Cortex of kidney (tissue), 1 donor: ENCODE measurements around the gene ZGPAT.

Experiments used
- DNase-seq: peaks from one replicate; lab custom pipeline; 2025; lab: John Stamatoyannopoulos, UW

The ZGPAT gene

DNA sequence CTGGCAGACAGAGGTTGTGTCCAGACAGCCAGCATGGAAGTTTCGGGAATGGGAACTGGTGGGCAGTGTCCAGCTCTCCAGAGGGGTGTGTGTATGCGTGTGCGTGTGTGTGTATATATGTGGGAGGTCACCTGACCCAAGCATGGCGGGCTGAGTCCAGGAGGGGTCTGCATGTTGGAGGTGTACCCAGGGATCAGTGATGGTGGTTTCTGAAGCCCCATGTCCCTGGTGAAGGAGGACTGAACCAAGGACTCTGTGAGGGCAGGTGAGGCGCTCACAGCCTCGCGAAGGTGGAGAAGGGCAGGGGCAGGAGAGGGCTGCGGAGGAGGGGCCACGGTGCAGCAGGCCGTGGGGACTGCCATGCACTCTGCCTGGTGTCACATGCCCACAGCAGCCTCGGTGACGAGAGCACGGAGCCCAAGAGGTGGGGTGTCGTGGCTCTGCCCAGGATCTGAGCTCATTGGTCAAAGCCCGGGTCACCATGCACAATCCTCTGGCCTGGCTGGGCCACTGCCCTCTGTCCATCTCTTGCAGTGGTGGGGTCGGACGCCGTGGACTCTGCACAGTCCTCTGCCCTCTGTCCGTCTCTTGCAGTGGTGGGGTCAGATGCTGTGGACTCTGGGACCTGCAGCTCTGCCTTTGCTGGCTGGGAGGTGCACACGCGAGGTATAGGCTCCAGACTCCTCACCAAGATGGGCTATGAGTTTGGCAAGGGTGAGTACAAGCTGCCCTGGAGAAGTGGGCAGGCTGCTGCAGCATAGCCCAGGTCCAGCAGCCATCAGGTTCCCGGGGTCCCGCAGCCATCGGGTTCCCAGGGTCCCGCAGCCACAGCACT lies 26.5 kb downstream of the ZGPAT start:
- DNase-seq: no peak

DNA sequence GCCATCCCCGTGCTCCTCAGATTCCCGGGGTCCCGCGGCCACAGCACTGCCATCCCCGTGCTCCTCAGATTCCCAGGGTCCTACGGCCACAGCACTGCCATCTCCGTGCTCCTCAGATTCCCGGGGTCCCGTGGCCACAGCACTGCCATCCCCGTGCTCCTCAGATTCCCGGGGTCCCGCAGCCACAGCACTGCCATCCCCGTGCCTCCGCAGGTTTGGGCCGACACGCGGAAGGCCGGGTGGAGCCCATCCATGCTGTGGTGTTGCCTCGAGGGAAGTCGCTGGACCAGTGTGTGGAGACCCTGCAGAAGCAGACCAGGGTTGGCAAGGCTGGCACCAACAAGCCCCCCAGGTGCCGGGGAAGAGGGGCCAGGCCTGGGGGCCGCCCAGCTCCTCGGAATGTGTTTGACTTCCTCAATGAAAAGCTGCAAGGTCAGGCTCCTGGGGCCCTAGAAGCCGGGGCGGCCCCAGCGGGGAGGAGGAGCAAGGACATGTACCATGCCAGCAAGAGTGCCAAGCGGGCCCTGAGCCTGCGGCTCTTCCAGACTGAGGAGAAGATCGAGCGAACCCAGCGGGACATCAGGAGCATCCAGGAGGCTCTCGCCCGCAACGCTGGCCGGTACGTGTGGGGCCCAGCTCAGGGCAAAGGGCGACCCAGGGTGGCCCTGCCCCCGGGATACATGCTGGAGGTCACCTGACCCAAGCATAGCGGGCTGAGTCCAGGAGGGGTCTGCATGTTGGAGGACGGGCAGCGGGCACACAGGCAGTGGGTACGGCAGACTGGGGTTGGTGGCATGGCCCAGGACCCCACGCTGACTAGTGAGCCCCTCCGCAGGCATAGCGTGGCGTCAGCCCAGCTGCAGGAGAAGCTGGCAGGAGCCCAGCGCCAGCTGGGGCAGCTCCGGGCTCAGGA lies 27.4 kb downstream of the ZGPAT start:
- DNase-seq: no peak

DNA sequence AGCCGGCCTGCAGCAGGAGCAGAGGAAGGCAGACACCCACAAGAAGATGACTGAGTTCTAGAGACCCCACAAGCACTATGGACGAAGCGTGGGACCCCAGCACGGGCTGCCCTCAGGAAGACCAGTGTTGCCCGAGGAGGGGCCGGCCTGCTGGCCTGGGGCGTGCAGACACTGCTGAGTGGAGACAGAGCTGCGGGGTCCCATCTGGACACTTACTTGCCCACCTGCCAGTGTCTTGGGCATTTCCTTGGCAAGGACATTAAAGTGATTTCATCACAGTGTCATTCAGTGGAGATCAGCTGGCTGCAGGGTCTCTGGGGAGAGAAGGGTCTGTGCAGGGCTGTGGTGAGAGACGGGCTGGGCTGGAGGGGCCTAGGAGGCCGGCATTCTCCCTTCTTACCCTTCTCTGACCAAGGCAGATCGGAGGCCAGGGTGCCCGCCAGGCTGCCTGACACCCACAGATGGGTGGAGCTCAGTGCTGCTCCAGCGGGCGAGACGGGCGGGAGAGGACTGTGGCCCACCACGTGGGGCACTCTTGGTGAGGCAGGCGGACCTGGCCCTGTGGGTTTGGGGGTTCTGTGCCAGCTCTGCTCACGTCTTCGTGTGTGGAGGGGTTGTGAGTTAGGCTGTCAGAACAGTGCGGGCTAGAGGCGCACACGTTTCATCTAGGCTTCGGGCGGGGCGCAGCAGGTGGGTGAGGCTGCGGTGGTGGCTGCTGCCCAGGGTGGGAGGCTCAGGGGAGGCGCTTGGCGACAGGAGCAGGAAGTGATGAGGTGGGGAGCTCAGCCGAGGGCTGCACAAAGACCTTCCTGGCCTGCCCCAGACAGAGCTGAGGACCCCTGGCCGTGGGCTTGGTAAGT lies 28.2 kb downstream of the ZGPAT start, which contains the start of gene LIME1:
Gene LIME1 (plus strand): TSS at position 806 of the 860 bp plus-strand sequence. CDS start 886 bp downstream, outside the sequence.
- no peak for DNase-seq

DNA sequence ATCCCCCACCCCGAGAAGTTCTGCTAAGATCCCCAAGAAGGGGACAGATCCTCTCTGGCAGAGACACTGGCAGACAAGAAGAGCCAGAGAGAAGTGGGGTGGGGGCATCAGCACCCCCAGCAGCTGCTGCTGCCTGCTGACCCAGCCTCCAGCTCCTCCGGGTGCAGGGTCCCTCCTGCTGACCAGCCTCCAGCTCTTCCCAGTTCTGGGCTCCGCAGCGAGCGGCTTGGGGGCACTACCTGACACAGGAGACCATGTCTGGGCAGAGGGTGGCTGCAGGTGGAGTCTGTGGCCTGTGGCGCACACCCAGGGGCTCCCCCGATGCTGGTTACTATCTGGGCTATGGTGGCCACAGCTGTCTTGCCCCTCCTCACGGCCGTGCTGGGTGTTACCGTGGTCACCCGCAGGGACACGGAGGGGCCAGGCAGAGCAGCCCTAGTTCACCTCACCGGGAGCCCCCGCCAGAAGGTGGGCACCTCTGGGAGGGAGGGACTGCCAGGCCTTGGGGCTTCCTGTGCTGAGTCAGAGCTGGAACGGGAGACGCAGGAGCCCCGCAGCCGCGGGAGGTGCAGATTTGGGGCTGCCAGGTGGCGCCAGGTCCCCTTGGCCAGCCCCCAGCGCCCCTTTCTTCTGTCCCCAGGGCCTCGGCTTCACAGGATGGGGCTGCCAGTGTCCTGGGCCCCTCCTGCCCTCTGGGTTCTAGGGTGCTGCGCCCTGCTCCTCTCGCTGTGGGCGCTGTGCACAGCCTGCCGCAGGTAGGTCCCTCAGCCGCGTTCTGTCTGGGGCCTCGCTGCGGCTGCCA lies 29.3 kb downstream of the ZGPAT start:
- DNase-seq: no peak

DNA sequence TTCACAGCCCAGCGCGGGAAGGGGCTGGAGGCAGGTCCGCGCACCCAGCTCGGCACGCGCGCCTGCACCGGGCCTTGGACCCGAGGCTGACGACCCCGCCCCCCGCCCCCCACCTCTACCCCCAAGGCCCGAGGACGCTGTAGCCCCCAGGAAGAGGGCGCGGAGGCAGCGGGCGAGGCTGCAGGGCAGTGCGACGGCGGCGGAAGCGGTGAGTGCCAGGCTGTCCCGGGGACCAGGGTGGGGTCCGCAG lies 29.8 kb downstream of the ZGPAT start:
- DNase-seq: no peak

DNA sequence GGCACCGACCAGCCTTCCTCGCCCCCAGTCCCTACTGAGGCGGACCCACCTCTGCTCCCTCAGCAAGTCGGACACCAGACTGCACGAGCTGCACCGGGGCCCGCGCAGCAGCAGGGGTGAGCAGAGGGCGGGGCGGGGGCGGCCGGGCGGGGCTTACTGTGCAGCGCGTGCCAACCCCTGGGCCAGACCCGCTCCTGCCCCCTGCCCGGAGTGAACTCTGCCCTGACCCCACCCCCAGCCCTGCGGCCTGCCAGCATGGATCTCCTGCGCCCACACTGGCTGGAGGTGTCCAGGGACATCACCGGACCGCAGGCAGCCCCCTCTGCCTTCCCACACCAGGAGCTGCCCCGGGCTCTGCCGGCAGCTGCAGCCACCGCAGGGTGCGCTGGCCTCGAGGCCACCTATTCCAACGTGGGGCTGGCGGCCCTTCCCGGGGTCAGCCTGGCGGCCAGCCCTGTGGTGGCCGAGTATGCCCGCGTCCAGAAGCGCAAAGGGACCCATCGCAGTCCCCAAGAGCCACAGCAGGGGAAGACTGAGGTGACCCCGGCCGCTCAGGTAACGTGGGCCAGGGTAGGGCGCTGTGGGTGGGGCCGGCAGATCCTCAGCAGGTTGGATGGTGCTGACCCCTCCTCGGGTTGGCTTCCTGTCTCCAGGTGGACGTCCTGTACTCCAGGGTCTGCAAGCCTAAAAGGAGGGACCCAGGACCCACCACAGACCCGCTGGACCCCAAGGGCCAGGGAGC lies 30.3 kb downstream of the ZGPAT start:
- no peak for DNase-seq

DNA sequence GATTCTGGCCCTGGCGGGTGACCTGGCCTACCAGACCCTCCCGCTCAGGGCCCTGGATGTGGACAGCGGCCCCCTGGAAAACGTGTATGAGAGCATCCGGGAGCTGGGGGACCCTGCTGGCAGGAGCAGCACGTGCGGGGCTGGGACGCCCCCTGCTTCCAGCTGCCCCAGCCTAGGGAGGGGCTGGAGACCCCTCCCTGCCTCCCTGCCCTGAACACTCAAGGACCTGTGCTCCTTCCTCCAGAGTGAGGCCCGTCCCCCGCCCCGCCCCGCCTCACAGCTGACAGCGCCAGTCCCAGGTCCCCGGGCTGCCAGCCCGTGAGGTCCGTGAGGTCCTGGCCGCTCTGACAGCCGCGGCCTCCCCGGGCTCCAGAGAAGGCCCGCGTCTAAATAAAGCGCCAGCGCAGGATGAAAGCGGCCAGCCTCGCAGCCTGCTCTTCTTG lies 30.9 kb downstream of the ZGPAT start:
- no peak for DNase-seq

DNA sequence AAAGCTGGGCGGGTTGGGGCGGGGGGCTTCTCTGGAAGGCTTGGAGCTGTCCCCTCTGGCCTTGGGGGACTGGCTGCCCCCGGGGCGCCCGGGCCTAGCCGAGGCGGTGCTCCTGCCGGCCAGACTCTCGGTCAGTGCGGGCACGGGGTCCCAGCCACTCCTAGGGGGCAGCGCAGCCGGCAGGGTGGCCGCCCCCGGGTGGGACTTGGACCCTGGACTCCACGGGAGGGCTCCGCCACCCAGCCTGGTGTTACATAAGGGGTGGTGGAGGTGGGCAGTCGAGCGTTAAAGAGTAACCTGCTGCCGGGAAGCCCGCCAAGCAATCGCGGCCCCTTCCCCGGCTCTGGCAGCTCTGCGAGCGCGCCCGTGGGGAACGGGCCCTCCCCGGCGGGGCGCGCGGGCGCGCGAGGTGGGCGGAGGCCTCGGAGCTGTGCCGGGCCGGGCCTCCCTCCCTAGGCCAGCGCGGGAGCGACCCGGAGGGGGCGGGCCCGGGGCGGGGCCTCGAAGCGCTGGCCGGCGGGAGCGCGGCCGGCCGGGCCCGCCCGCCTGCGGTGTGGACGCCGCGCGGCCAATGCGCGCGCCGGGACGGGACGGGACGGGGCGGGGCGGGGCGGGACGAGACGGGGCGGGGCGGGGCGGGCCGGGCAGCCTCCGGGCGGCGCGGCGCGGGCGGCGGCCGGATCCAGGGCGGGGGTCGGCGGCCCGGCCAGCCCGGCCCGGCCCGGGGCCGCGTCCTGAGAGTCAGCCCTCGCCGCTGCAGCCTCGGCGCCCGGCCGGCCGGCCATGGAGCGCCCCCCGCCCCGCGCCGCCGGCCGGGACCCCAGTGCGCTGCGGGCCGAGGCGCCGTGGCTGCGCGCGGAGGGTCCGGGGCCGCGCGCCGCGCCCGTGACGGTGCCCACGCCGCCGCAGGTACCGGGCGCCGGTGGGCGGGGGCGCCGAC lies 31.6 kb downstream of the ZGPAT start, which contains the start of gene SLC2A4RG:
Gene SLC2A4RG (plus strand): TSS at position 647 of the 940 bp plus-strand sequence. CDS start 137 bp downstream, at position 784.
- no peak for DNase-seq

DNA sequence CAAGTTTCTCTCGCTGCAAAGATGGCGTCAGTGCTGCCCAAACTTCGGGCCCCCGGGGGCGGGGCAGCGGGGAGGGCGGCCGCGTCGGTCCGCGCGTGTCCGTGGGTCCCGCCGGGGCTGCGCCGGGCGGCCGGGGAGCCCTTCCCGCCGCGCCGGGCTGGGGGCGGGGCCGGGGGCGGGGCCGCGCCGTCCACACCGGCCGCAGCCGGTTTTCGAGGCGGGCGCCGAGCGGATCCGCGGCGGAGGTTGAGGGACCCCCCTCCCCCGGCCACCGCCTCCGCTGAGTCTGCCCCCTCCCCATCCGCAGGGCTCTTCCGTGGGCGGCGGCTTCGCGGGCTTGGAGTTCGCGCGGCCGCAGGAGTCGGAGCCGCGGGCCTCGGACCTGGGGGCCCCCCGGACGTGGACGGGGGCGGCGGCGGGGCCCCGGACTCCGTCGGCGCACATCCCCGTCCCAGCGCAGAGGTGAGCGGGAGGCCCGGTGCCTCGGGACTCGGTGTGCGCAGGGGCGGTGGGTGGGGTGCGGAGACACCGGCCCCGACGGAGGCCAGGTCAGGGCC lies 32.3 kb downstream of the ZGPAT start:
- DNase-seq: no peak

DNA sequence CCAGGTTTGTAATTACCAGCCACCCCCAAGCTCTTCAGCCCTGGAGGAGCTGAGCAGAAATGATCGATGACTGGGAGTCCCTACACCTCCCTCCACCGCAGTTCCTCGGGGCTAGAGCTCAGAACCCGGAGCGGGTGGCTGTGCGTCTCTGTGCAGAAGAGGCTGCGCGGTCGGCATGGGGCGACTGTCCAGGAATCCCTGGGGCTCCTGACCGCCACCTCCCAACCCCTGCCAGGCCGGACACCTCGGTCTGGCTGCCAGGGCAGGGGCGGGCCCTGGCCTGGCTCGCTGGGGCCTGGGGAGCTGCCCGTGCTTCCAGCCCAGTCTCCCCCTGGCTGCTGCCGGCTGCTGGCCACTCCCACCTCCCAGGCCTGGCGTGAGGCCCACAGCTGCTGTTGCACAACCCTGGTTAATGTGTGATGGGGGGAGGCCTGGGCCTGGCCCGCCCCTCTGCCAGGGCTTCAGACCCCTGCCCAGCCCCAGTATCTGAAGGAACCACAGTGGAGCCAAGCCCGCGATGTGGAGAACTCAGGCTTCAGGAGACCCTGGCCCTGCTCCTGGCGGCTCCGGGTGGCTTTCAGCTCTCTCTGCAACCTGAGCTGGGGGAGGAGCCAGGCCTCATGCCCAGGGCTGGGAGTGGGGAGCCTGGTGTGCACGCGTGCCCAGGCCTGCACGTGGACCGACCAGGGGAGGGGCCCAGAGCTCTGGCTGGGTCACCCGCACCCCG lies 33.0 kb downstream of the ZGPAT start:
- DNase-seq: no peak

DNA sequence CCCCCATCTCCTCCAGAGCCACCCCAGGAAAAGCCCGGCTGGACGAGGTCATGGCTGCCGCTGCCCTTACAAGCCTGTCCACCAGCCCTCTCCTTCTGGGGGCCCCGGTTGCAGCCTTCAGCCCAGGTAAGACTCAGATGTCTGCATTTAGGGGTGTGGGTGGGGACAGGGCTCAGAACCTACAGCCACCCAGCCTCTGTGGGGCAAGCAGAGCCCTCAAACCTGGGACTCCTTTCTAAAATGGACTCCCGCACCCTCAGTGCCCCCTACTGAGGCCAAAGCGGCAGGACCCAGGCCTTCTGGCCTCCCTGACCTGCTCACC lies 33.5 kb downstream of the ZGPAT start:
- DNase-seq: no peak

DNA sequence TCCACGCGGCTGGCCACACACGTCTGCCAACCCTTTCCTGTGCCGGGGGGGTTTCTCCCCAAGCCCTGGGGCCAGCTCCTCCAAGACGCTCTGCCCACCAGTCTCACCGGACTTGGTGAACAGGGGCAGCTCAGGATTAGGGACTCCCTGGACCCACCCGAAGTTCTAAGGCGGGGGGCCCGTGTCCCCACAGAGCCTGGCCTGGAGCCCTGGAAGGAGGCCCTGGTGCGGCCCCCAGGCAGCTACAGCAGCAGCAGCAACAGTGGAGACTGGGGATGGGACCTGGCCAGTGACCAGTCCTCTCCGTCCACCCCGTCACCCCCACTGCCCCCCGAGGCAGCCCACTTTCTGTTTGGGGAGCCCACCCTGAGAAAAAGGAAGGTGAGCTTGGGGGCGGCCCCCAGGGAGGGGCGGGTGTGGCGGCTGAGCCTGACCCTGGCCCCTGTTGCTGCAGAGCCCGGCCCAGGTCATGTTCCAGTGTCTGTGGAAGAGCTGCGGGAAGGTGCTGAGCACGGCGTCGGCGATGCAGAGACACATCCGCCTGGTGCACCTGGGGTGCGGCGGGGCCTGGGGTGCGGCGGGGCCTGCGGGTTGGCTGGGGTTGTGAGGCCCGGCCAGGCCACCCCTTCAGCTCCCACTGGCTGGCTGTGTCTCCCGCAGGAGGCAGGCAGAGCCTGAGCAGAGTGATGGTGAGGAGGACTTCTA lies 34.0 kb downstream of the ZGPAT start:
- DNase-seq: no peak

DNA sequence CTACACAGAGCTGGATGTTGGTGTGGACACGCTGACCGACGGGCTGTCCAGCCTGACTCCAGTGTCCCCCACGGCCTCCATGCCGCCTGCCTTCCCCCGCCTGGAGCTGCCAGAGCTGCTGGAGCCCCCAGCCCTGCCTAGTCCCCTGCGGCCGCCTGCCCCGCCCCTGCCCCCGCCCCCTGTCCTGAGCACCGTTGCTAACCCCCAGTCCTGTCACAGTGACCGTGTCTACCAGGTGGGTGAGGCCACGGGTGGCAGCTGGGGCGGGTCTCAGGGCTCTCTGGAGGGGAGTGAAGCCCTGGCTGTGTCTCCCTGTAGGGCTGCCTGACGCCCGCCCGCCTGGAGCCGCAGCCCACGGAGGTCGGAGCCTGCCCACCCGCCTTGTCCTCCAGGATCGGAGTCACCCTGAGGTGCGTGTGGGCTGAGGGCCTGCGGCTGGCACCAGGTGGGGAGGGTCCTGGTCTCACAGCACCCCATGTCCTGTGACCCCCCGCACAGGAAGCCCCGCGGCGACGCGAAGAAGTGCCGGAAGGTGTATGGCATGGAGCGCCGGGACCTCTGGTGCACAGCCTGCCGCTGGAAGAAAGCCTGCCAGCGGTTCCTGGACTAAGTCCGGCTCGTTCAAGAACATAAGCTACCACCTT lies 34.7 kb downstream of the ZGPAT start:
- no peak for DNase-seq

DNA sequence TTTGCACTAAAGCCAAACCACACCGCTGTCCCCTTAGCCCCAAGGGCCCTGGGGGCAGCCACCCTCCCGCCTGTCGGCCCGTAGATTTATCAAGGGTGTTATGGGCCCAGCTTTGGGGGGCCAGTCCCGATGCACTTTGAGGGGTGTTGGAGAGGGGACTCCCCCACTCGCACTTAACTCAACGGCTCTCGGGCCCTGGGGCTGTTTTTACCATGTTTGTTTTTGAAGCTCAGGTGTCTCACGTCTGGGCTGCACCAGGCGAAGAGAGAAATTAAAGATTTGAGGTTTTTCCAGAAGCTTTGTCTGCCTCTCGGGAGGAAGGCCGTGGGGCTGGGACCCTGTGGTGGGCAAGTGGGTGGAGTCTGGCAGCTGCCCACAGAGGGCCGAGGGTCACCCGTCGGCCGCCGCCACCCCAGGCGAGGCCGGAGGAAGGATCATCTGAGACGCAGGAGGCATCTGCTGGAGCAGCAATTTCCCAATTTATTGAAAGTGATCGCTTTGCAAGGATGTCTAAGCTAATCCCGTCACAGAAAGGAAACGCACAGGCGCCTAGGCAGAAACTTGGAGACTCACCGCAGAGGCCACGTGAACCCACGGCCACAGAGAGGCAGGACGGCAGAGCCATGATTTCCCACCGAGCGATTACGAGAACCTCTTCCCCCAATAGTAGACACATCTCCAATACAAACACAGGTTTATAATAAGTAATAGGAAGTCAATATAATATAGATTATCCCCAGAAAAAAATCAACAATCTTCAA lies 35.6 kb downstream of the ZGPAT start:
- no peak for DNase-seq

DNA sequence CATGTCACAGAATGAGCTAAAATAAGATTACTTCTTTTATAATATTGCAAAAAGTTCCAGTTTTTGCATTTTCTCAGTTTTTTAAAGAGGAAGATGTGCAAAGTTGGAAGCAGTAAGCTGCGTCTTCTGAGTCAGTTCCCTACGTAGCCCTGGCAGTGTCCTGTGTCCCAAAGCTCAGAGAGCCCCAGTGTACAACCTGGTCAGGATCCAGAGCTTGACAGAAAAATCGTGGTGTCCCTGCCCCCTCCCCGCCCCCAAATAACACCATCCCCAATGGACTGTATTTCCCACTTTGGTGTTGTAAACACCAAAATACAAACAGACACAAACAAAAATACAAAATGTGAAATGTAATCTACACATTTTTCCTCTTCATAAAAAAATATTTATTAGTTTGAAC lies 36.3 kb downstream of the ZGPAT start:
- no peak for DNase-seq

DNA sequence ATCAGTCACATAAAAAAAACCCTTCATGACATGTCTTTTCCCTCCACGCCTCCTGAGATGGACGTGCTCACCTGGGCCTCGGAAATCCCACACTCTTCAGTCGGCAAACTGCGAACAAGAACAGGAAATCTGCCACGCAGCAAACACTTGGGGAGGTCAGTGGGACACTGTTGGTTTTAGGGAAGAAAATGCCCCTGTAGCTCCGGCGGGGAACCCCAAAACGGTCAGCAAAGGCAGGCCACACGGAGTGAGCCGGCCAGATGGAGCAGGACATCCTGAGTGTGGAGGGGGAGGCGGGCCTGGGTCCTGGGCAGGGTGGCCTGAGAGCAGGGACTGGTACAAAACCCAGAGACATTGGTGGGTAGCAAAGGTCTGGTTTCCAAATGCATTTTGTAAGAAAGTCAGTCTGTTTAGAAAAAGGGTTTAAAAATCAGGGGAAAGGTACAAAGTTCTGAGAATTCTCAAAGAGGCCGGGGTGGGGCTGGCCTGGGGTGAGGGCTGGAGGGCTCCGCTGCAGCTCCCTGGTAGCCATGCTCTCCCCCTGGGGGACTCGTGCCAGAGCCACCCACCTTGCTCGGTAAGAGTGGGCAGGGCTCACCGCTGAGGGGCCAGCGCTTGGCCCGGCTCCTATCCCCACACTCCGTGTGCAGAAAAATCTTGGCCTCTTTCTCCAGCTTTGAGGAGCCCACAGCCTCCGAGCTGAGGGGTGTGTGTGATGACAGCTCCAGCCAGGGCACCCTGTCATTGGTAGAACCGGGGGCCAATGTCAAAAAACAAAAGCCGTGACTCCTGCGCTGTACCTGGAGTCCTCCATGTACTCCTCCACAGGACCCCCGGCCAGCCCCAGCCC lies 37.0 kb downstream of the ZGPAT start:
- DNase-seq: no peak
